Kidney (tissue), 14 donors: ENCODE measurements around the gene PRKAG2. TPM values are rescaled to one million over a fixed set of nuclear protein-coding genes. Genes with fewer than 3 reads are reported as not detected.
A peak's percentile ranks its signal among the peaks of the same experiment; 100 is the strongest.

Source experiments
- DNase-seq, 5 donors: peaks; one replicate each; pipeline ENCODE4 v3.0.0-alpha.2; 2013 to 2020
- FAIRE-seq: peaks from 2 replicates; lab custom pipeline; 2012; peaks lifted over from hg19 to GRCh38; lab: Jason Lieb, UNC
- H3K27ac ChIP-seq, 2 donors: one replicate each; pipeline ENCODE4 v1.7.0; 2013; ENCODE audit warnings: low read depth in 2 of 2, low read length in 2 of 2, inconsistent platforms in 1 of 2
- H3K27me3 ChIP-seq: one replicate; pipeline ENCODE4 v1.7.1; 2013; ENCODE audit warnings: low read length, inconsistent platforms; ENCODE audit not compliant: control insufficient read depth, insufficient read depth
- H3K36me3 ChIP-seq, 3 donors: one replicate each; pipeline versions ENCODE4 v1.7.0 to v1.7.1; 2013; ENCODE audit warnings: low read length in 3 of 3, control low read depth in 1 of 3, inconsistent platforms in 1 of 3; ENCODE audit not compliant: insufficient read depth in 3 of 3, control insufficient read depth in 2 of 3
- H3K4me1 ChIP-seq, 3 donors: one replicate each; pipeline versions ENCODE4 v1.7.0 to v1.7.1; 2013; ENCODE audit warnings: low read length in 3 of 3, inconsistent platforms in 1 of 3, low read depth in 1 of 3; ENCODE audit not compliant: control insufficient read depth in 2 of 3, insufficient read depth in 2 of 3
- H3K4me3 ChIP-seq, 3 donors: one replicate each; pipeline versions ENCODE4 v1.7.0 to v1.8.1; 2013; ENCODE audit warnings: low read length in 3 of 3, control low read depth in 1 of 3, inconsistent platforms in 1 of 3
- H3K9ac ChIP-seq, 3 donors: one replicate each; pipeline versions ENCODE4 v1.7.0 to v1.7.1; 2013; ENCODE audit warnings: low read length in 3 of 3, control low read depth in 1 of 3, inconsistent platforms in 1 of 3
- H3K9me3 ChIP-seq, 3 donors: one replicate each; pipeline versions ENCODE4 v1.7.0 to v1.7.1; 2013; ENCODE audit warnings: low read length in 3 of 3, control low read depth in 1 of 3, inconsistent platforms in 1 of 3; ENCODE audit not compliant: control insufficient read depth in 2 of 3, insufficient read depth in 1 of 3
- CTCF ChIP-seq: IDR thresholded peaks from 3 replicates; pipeline ENCODE4 v1.5.1; 2012; ENCODE audit warnings: mild to moderate bottlenecking, moderate library complexity, borderline replicate concordance; ENCODE audit not compliant: insufficient read depth; ENCODE audit errors: extremely low read depth
- intact Hi-C: fragments of 100-400 bp; cut with DNase I; formaldehyde crosslinking; loops from one replicate; pipeline ENCODE4 v1.11.1; 2022
- polyA plus RNA-seq: library from polyadenylated mRNA; stranded (reverse); fragments of 350-450 nt; fragmentation: Illumina TruSeq; extraction: RNeasy Lipid Tissue Mini Kit (QIAGEN cat#74804); gene quantifications from one replicate; pipeline ENCODE4 v1.2.3, GENCODE V29; 2014; ENCODE audit warnings: low read depth, low replicate concordance; ENCODE audit not compliant: insufficient read depth
- total RNA-seq: library from RNA; stranded (reverse); fragmentation: NEBNext Ultra II Directional; extraction: Animal tissue kit (Norgen Biotek cat#: 25700); gene quantifications from one replicate; pipeline ENCODE4 v1.2.1, GENCODE V29; 2021
- donor health status: control.
- donor health status: control.
- donor health status: control.
- donor health status: control.
- donor health status: control.
- donor health status: DM: yes; HTN: yes; CAD: no.
- donor health status: Normal renal cell carcinoma (clear cell type).

Gene PRKAG2
- total and polyA plus RNA-seq, 2 donors from 2014 or later: 40.7 to 40.9 TPM

GRCh38 chr7:151705636-151706276, 171.2 kb downstream of the PRKAG2 start:
- Histone ChIP-seq H3K36me3 (peaks cover 3 to 10% (median 5%) of the 10 kb centered on the region in 3 donors), H3K9me3 (no peaks in the 10 kb centered on the region), H3K9ac (peak overlapping the region in 1 of 3 donors; percentile 19), H3K4me3 (peak overlapping the region in 1 of 3 donors; percentile 28), H3K27ac (no peak overlapping the region), H3K27me3 (no peaks in the 10 kb centered on the region), H3K4me1 (peaks cover 0 to 7% (median 5%) of the 10 kb centered on the region in 3 donors)
- no peak for TF ChIP-seq CTCF
- intact Hi-C loops: no loop called here
- FAIRE-seq (no peak), DNase-seq (peak in 3 of 5 donors; percentile 50 to 82 (median 71))

- intact Hi-C loops: no loop called here
- FAIRE-seq: no peak
Observed at GRCh38 chr7:151704960-151705635, 171.8 kb downstream of the PRKAG2 start.

GRCh38 chr7:151704299-151704959, 172.5 kb downstream of the PRKAG2 start:
- Histone ChIP-seq H3K9ac (peak overlapping the region in 1 of 3 donors; percentile 19), H3K27ac (no peak overlapping the region), H3K4me1 (peaks cover 0 to 7% (median 5%) of the 10 kb centered on the region in 3 donors), H3K9me3 (no peaks in the 10 kb centered on the region), H3K4me3 (no peak overlapping the region), H3K27me3 (no peaks in the 10 kb centered on the region), H3K36me3 (peaks cover 0 to 7% (median 3%) of the 10 kb centered on the region in 3 donors)
- intact Hi-C loops: no loop called here
- FAIRE-seq (no peak), DNase-seq (peak in 1 of 5 donors; percentile 31)
- TF ChIP-seq CTCF: no peak

More at GRCh38 chr7:151704960-151705635, 171.8 kb downstream of the PRKAG2 start:
- H3K4me3 ChIP-seq: peak overlapping the region in 1 of 3 donors; percentile 28
- H3K9me3 ChIP-seq: no peaks in the 10 kb centered on the region
- peaks cover 3 to 10% (median 5%) of the 10 kb centered on the region in 3 donors for H3K36me3 ChIP-seq
- DNase-seq: peak in 1 of 5 donors; percentile 36
- no peaks in the 10 kb centered on the region for H3K27me3 ChIP-seq
- H3K9ac ChIP-seq: peak overlapping the region in 1 of 3 donors; percentile 19
- H3K27ac ChIP-seq: no peak overlapping the region
- peaks cover 0 to 7% (median 5%) of the 10 kb centered on the region in 3 donors for H3K4me1 ChIP-seq
- TF ChIP-seq CTCF: no peak
